ENCODE results near the gene CNTNAP5. TPM values are rescaled to one million over a fixed set of nuclear protein-coding genes. Genes with fewer than 3 reads are reported as not detected.

CNTNAP5 gene
- total and polyA plus RNA-seq, 2 donors (not counting 3 experiments of a cell fraction or from before 2014, with no cell fraction given): not detected

DNA sequence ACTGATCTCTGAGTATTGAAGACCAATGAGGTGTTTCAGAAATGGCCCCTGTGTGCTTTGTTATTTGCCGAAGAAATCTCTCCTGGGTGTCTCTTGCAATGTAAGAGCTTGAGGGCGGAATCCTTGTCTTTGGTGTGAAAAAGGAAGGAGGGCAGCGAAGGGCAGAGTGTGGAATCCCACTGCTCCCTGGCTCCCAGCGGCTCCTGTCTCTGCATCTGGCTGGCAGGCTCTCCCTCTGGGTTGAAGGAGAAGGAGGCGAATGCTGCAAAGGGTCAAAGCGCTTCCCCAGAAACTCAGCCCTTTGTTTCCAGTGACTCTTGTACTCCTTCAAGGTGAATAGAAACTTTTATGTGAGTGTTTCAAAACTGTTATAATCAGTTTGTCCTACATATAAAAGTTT lies 457.5 kb downstream of the CNTNAP5 start:
- CTCF ChIA-PET: no interaction called here

DNA sequence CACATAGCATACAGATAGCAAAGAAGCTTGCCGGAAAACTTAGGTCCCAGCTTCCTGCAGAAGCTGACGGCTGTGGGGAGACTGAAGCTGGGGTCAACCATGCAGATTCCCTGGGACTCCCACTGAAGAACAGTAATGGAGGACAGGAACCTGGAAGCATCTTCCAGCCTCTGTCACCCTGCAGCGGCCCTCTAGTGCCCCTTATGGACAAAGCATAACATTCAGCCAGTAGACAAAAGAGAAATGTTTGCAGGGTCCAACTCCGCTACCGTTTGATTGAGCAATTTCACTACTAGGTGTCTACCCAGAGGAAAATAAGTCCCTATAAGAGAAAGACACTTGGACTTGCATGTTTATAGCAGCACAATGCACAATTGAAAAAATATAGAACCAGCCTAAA lies 460.6 kb downstream of the CNTNAP5 start:
- Histone ChIP-seq H3K27ac (ENCODE audit: insufficient read depth, low read depth, low read length) (no peak overlapping the region), H3K36me3 (ENCODE audit: control insufficient read depth in 2 of 2, extremely low read depth in 1 of 2, insufficient read depth in 2 of 2, low read length in 2 of 2) (no peaks in the 10 kb centered on the region), H4K20me1 (replicated peaks; ENCODE audit: control insufficient read depth, extremely low read depth, insufficient read depth, low read length) (no peaks in the 10 kb centered on the region), H2AFZ (ENCODE audit: low read depth, low read length) (no peak overlapping the region), H3K9ac (replicated peaks; ENCODE audit: extremely low read depth, insufficient read depth, low read length) (no peak overlapping the region), H3K79me2 (ENCODE audit: control insufficient read depth, insufficient read depth, low read length) (no peaks in the 10 kb centered on the region), H3K27me3 (ENCODE audit: control insufficient read depth in 2 of 2, insufficient read depth in 2 of 2, low read length in 2 of 2) (no peaks in the 10 kb centered on the region), H3K9me1 (replicated peaks; ENCODE audit: control insufficient read depth, extremely low read depth, insufficient read depth, low read length) (no peaks in the 10 kb centered on the region), H3K9me3 (replicated peaks; ENCODE audit: control insufficient read depth, insufficient read depth, low read length) (no peaks in the 10 kb centered on the region), H3K4me1 (ENCODE audit: control insufficient read depth, extremely low read depth, insufficient read depth, low read length) (no peaks in the 10 kb centered on the region), H3K4me2 (ENCODE audit: insufficient read depth, low read length) (no peak overlapping the region), H3K4me3 (replicated peaks in 1 of 3; ENCODE audit: insufficient read depth in 1 of 3, low read depth in 1 of 3, low read length in 3 of 3) (no peak overlapping the region)
- no TSS peak for BruUV-seq (replicated peaks)
- no peak for DNase-seq (ENCODE audit: low read depth, low spot score)
- no peak for TF ChIP-seq POLR2A (IDR thresholded peaks at IDR 0.05; ENCODE audit: low read depth, low read length)
- no peak for TF ChIP-seq EZH2 (IDR thresholded peaks at IDR 0.05; ENCODE audit: borderline replicate concordance, low read depth, low read length, severe bottlenecking)
- TF ChIP-seq FOS (IDR thresholded peaks at IDR 0.05; ENCODE audit: borderline replicate concordance, insufficient read depth, low read length): no peak
- no peak for TF ChIP-seq JUN (IDR thresholded peaks at IDR 0.05; ENCODE audit: borderline replicate concordance, insufficient read depth, insufficient read length, low read depth)
- no peak for TF ChIP-seq GATA2 (IDR thresholded peaks at IDR 0.05; ENCODE audit: insufficient read depth, insufficient read length, low read depth, low read length)
- no peak for TF ChIP-seq MYC (IDR thresholded peaks at IDR 0.05; ENCODE audit: low read depth, low read length)
- TF ChIP-seq, protein P1, sequence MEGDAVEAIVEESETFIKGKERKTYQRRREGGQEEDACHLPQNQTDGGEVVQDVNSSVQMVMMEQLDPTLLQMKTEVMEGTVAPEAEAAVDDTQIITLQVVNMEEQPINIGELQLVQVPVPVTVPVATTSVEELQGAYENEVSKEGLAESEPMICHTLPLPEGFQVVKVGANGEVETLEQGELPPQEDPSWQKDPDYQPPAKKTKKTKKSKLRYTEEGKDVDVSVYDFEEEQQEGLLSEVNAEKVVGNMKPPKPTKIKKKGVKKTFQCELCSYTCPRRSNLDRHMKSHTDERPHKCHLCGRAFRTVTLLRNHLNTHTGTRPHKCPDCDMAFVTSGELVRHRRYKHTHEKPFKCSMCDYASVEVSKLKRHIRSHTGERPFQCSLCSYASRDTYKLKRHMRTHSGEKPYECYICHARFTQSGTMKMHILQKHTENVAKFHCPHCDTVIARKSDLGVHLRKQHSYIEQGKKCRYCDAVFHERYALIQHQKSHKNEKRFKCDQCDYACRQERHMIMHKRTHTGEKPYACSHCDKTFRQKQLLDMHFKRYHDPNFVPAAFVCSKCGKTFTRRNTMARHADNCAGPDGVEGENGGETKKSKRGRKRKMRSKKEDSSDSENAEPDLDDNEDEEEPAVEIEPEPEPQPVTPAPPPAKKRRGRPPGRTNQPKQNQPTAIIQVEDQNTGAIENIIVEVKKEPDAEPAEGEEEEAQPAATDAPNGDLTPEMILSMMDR (IDR thresholded peaks at IDR 0.05; ENCODE audit: extremely low read depth in 1 of 2, insufficient read depth in 1 of 2, low read depth in 1 of 2, low read length in 2 of 2): no peak
- no peak for TF ChIP-seq POLR2AphosphoS5 (IDR thresholded peaks at IDR 0.05; ENCODE audit: insufficient read depth, low read depth, low read length)
- TF ChIP-seq, protein P2, sequence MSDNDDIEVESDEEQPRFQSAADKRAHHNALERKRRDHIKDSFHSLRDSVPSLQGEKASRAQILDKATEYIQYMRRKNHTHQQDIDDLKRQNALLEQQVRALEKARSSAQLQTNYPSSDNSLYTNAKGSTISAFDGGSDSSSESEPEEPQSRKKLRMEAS (IDR thresholded peaks at IDR 0.05; ENCODE audit: insufficient read depth, insufficient read length): no peak
- ChIA-PET POLR2A (no interaction called here), CTCF (no interaction called here)
- intact Hi-C loops (cut with micrococcal nuclease) (no loop called here), dilution Hi-C loops (cut with MboI; ENCODE audit: extremely low pct_ligation_motif_present, low sequenced_read_pairs) (no loop called here)
- FAIRE-seq: no peak

More for the DNA sequence above, 457.5 kb downstream of the CNTNAP5 start:
- DNase-seq (ENCODE audit: low read depth, low spot score): no peak
- Histone ChIP-seq H3K4me1 (ENCODE audit: control insufficient read depth, extremely low read depth, insufficient read depth, low read length) (no peaks in the 10 kb centered on the region), H3K27me3 (ENCODE audit: control insufficient read depth in 2 of 2, insufficient read depth in 2 of 2, low read length in 2 of 2) (no peaks in the 10 kb centered on the region), H3K4me2 (ENCODE audit: insufficient read depth, low read length) (no peak overlapping the region), H4K20me1 (replicated peaks; ENCODE audit: control insufficient read depth, extremely low read depth, insufficient read depth, low read length) (no peaks in the 10 kb centered on the region), H3K9me1 (replicated peaks; ENCODE audit: control insufficient read depth, extremely low read depth, insufficient read depth, low read length) (no peaks in the 10 kb centered on the region), H3K27ac (ENCODE audit: insufficient read depth, low read depth, low read length) (no peak overlapping the region), H3K4me3 (replicated peaks in 1 of 3; ENCODE audit: insufficient read depth in 1 of 3, low read depth in 1 of 3, low read length in 3 of 3) (no peak overlapping the region), H3K79me2 (ENCODE audit: control insufficient read depth, insufficient read depth, low read length) (no peaks in the 10 kb centered on the region), H3K36me3 (ENCODE audit: control insufficient read depth in 2 of 2, extremely low read depth in 1 of 2, insufficient read depth in 2 of 2, low read length in 2 of 2) (no peaks in the 10 kb centered on the region), H2AFZ (ENCODE audit: low read depth, low read length) (no peak overlapping the region), H3K9me3 (replicated peaks; ENCODE audit: control insufficient read depth, insufficient read depth, low read length) (peaks cover 7% of the 10 kb centered on the region), H3K9ac (replicated peaks; ENCODE audit: extremely low read depth, insufficient read depth, low read length) (no peak overlapping the region)
- POLR2A ChIA-PET: no interaction called here
- intact Hi-C loops (cut with micrococcal nuclease) (no loop called here), dilution Hi-C loops (cut with MboI; ENCODE audit: extremely low pct_ligation_motif_present, low sequenced_read_pairs) (no loop called here)
- BruUV-seq (replicated peaks): no TSS peak
- TF ChIP-seq EZH2 (IDR thresholded peaks at IDR 0.05; ENCODE audit: borderline replicate concordance, low read depth, low read length, severe bottlenecking) (no peak), POLR2A (IDR thresholded peaks at IDR 0.05; ENCODE audit: low read depth, low read length) (no peak), MYC (IDR thresholded peaks at IDR 0.05; ENCODE audit: low read depth, low read length) (no peak), FOS (IDR thresholded peaks at IDR 0.05; ENCODE audit: borderline replicate concordance, insufficient read depth, low read length) (no peak)
- TF ChIP-seq, protein P1 (IDR thresholded peaks at IDR 0.05; ENCODE audit: extremely low read depth in 1 of 2, insufficient read depth in 1 of 2, low read depth in 1 of 2, low read length in 2 of 2): no peak
- TF ChIP-seq, protein P2 (IDR thresholded peaks at IDR 0.05; ENCODE audit: insufficient read depth, insufficient read length): no peak
- FAIRE-seq: no peak

Data from endothelial cell of umbilical vein (primary cell).